Colonic mucosa (tissue), 4 donors: Measurements from ENCODE around the gene INSM1. TPM values are rescaled to one million over a fixed set of nuclear protein-coding genes. Genes with fewer than 3 reads are reported as not detected.

Experiments
- DNase-seq: peaks from one replicate; pipeline ENCODE4 v3.0.0-alpha.2; 2020
- H3K27ac ChIP-seq: fragments of 200-600 bp; one replicate; pipeline ENCODE4 v1.8.0; 2021
- H3K27me3 ChIP-seq: fragments of 200-600 bp; one replicate; pipeline ENCODE4 v1.8.0; 2021
- H3K36me3 ChIP-seq: fragments of 200-600 bp; one replicate; pipeline ENCODE4 v1.8.0; 2021
- H3K4me1 ChIP-seq: fragments of 200-600 bp; one replicate; pipeline ENCODE4 v1.8.0; 2021; ENCODE audit warnings: mild to moderate bottlenecking
- H3K4me3 ChIP-seq: fragments of 200-600 bp; one replicate; pipeline ENCODE4 v1.8.0; 2021
- H3K9ac ChIP-seq, 2 donors: one replicate each; pipeline ENCODE4 v1.7.0; 2013; ENCODE audit warnings: control low read depth in 2 of 2, low read depth in 2 of 2, low read length in 2 of 2
- H3K9me3 ChIP-seq: fragments of 200-600 bp; one replicate; pipeline ENCODE4 v1.8.0; 2021
- CTCF ChIP-seq: fragments of 200-600 bp; IDR thresholded peaks from one replicate; pipeline ENCODE4 v1.8.0; 2022; ENCODE audit warnings: antibody characterized with exemption, mild to moderate bottlenecking
- intact Hi-C: fragments of 100-400 bp; cut with DNase I; formaldehyde crosslinking; loops from one replicate; pipeline ENCODE4 v1.14.1; 2022
- total RNA-seq, 2 donors: library from RNA; stranded (reverse); fragmentation: NEBNext Ultra II Directional in 1 of 2; extraction: Animal tissue kit (Norgen Biotek cat#: 25700) in 1 of 2; gene quantifications; one replicate each; pipeline ENCODE4 v1.2.1, GENCODE V29; 2021
- donor health status: healthy.
- donor health status: DM: no; HTN: no; CAD: no.
- donor health status: DM: no; HTN: no; CAD: no.

INSM1 gene
- total RNA-seq, 2 donors from 2014 or later: 5.0 to 8.6 TPM

- Histone ChIP-seq H3K4me1 (peaks cover 10% of the 10 kb centered on the region), H3K27me3 (peaks cover 71% of the 10 kb centered on the region)
- intact Hi-C loops: no loop called here
Observed at GRCh38 chr20:20365480-20366161, 2.3 kb upstream of the INSM1 start.

GRCh38 chr20:20366551-20366875, 1.4 kb upstream of the INSM1 start:
- no peaks in the 10 kb centered on the region for H3K9me3 ChIP-seq
- H3K9ac ChIP-seq: no peak overlapping the region
- H3K36me3 ChIP-seq: no peaks in the 10 kb centered on the region
- no peak overlapping the region for H3K27ac ChIP-seq
- TF ChIP-seq CTCF: no peak
- no peak for DNase-seq
- intact Hi-C loops: no loop called here
- peaks cover 10% of the 10 kb centered on the region for H3K4me1 ChIP-seq
- H3K4me3 ChIP-seq: no peak overlapping the region
- H3K27me3 ChIP-seq: peaks cover 78% of the 10 kb centered on the region

More at GRCh38 chr20:20365480-20366161, 2.3 kb upstream of the INSM1 start:
- Histone ChIP-seq H3K36me3 (no peaks in the 10 kb centered on the region), H3K4me3 (no peak overlapping the region), H3K27ac (no peak overlapping the region), H3K9me3 (no peaks in the 10 kb centered on the region), H3K9ac (no peak overlapping the region)
- TF ChIP-seq CTCF: no peak
- no peak for DNase-seq

DNA sequence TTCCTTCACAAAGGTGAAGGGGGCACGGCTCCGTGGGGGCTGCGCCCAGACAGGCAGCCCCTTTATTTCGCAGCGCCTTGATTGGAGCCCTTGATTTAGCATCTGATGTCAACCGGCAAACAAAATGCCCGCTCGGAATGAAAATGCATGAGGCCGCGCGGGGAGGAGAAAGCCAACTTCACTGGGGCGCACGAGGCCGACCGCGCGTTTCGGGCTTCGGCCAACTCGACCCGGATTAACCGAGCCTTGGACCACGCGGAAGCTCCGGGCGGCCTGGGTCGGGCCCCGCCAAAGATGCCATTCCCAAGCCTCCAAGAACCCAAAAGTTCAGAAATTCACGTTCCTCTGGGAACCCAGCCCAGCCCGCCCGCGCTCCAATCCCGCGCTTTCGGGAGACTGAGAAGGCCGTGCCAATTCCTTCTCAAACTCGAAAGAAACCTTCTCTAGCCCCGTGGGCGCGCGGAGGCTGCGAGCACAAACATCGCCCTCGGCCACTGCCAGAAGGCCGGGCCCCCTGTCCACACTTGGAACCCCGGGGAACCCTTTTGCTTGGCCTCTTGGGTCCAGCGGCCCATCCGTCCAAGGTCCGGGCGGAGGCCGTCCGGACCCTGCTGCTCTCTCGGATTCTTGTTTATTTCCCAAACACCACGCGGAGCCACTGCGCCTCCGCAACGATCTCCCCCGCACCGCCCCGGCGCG, 879 bp upstream of the INSM1 start:
- Histone ChIP-seq H3K27ac (no peak overlapping the region), H3K4me1 (peaks cover 10% of the 10 kb centered on the region), H3K9ac (no peak overlapping the region), H3K27me3 (peaks cover 78% of the 10 kb centered on the region), H3K36me3 (no peaks in the 10 kb centered on the region), H3K9me3 (no peaks in the 10 kb centered on the region), H3K4me3 (no peak overlapping the region)
- intact Hi-C loops: no loop called here
- TF ChIP-seq CTCF: no peak
- DNase-seq: no peak

- Histone ChIP-seq H3K4me1 (peaks cover 10% of the 10 kb centered on the region), H3K9me3 (no peaks in the 10 kb centered on the region), H3K9ac (no peak overlapping the region), H3K4me3 (no peak overlapping the region), H3K36me3 (no peaks in the 10 kb centered on the region), H3K27me3 (peaks cover 74% of the 10 kb centered on the region), H3K27ac (no peak overlapping the region)
- TF ChIP-seq CTCF: no peak
- DNase-seq: no peak
- intact Hi-C loops: no loop called here
Observed at GRCh38 chr20:20368418-20369249, 730 bp downstream of the INSM1 start.

DNA sequence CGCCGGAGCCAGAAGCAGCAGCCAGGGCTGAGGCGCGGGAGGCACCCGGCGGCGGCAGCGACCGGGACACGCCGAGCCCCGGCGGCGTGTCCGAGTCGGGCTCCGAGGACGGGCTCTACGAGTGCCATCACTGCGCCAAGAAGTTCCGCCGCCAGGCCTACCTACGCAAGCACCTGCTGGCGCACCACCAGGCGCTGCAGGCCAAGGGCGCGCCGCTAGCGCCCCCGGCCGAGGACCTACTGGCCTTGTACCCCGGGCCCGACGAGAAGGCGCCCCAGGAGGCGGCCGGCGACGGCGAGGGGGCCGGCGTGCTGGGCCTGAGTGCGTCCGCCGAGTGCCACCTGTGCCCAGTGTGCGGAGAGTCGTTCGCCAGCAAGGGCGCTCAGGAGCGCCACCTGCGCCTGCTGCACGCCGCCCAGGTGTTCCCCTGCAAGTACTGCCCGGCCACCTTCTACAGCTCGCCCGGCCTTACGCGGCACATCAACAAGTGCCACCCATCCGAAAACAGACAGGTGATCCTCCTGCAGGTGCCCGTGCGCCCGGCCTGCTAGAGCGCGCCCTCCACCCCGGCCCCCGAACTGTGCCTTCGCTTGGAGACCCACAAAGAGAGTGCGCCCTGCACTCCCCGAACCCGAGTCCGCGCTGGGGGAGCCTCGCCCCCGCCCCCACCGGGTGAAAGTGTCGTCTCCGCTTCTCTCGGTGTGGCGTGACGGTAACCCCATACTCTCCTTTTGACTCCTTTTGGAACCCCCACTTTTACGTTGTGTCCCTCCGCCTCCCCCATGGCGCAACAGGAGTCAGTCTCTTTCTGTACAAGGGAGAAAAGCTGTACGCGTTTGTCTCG, 1.6 kb downstream of the INSM1 start:
- H3K9me3 ChIP-seq: no peaks in the 10 kb centered on the region
- peaks cover 65% of the 10 kb centered on the region for H3K27me3 ChIP-seq
- DNase-seq: peak; percentile 52
- H3K4me1 ChIP-seq: peaks cover 6% of the 10 kb centered on the region
- H3K4me3 ChIP-seq: no peak overlapping the region
- H3K27ac ChIP-seq: no peak overlapping the region
- no peaks in the 10 kb centered on the region for H3K36me3 ChIP-seq
- intact Hi-C loops: no loop called here
- no peak for TF ChIP-seq CTCF
- H3K9ac ChIP-seq: no peak overlapping the region
